Transverse colon (tissue), 4 donors: ENCODE measurements around the gene SLC50A1.

Experiments used
- CTCF ChIP-seq, 5 experiments: fragments of 200-600 bp in 3 of 5; fragments of 450-650 bp in 2 of 5; sonication (generic) in 3 of 5; IDR thresholded peaks; 1 replicate in 2 of 5; 2 replicates in 3 of 5; pipeline ENCODE4 v1.5.1; 2016 to 2017; ENCODE audit warnings: antibody characterized with exemption in 5 of 5, inconsistent platforms in 3 of 5, mild to moderate bottlenecking in 2 of 5, moderate library complexity in 1 of 5
- EP300 ChIP-seq: sonication (generic); formaldehyde crosslinking; IDR thresholded peaks from one replicate; pipeline ENCODE4 v1.6.1; 2017; ENCODE audit warnings: antibody characterized with exemption, low read depth
- POLR2A ChIP-seq: fragments of 450-650 bp; IDR thresholded peaks from one replicate; pipeline ENCODE4 v1.6.1; 2016; ENCODE audit warnings: antibody characterized with exemption, mild to moderate bottlenecking, moderate library complexity
- POLR2AphosphoS5 ChIP-seq, 3 donors: sonication (generic); formaldehyde crosslinking; IDR thresholded peaks; one replicate each; pipeline ENCODE4 v1.6.1; 2016; ENCODE audit warnings: antibody characterized with exemption in 3 of 3

GRCh38 chr1:155174324-155175280, 39.0 kb downstream of the SLC50A1 start:
- TF ChIP-seq POLR2A (no peak), CTCF (IDR thresholded peaks at IDR 0.05) (no peak), POLR2AphosphoS5 (IDR thresholded peaks at IDR 0.05) (no peak), EP300 (no peak)
